ENCODE data around the gene USF3.

DNA sequence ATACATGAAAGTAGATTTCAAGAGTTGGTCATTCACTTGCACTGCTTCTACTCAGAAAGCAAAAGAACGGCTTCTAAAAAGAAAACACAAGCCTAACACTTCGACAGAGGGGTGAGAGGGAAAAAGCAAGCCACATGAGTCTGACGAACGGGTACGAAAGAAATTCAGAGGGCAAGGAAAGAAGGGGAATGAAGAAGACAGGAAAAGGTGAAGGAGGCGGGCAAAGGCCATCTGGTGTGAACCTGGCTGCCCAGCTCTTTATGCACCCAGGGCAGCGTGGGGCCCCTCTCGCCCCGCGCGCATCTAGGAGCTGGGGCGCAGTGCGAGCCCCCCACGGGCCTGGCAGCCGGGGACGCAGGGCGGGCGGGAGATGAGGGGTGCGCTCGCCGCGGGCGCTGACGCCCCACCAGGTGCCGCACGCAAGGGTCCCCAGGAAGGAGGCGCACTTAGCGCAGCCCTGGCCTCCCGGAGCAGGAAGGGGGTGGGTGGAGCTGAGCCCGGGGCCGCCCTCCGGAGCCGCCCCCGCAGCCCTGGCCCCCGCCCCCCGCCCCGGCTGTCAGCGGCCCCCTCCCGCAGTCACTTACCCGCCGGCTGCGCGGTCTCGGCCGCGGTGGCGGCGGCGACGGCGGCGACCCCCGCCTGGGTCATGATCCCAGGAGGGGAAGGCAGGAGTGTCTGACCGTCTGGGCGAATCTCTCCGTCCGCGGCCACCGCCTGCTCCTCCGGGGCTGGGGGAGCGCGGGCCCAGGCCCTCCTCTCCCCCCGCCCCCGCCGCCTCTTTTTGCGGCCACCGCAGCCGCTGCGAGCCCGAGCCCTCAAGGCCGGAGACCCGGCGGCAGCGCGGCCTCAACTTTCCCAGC, at the start of gene USF3:
- TF ChIP-seq, protein P1, sequence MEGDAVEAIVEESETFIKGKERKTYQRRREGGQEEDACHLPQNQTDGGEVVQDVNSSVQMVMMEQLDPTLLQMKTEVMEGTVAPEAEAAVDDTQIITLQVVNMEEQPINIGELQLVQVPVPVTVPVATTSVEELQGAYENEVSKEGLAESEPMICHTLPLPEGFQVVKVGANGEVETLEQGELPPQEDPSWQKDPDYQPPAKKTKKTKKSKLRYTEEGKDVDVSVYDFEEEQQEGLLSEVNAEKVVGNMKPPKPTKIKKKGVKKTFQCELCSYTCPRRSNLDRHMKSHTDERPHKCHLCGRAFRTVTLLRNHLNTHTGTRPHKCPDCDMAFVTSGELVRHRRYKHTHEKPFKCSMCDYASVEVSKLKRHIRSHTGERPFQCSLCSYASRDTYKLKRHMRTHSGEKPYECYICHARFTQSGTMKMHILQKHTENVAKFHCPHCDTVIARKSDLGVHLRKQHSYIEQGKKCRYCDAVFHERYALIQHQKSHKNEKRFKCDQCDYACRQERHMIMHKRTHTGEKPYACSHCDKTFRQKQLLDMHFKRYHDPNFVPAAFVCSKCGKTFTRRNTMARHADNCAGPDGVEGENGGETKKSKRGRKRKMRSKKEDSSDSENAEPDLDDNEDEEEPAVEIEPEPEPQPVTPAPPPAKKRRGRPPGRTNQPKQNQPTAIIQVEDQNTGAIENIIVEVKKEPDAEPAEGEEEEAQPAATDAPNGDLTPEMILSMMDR (IDR thresholded peaks at IDR 0.05) = no peak
- TF ChIP-seq POLR2A (IDR thresholded peaks at IDR 0.05) = no peak

Data from lower leg skin (tissue), 3 donors.